ENCODE data around the gene SIPA1L3.
A peak's percentile ranks its signal among the peaks of the same experiment; 100 is the strongest.

SIPA1L3 gene

DNA sequence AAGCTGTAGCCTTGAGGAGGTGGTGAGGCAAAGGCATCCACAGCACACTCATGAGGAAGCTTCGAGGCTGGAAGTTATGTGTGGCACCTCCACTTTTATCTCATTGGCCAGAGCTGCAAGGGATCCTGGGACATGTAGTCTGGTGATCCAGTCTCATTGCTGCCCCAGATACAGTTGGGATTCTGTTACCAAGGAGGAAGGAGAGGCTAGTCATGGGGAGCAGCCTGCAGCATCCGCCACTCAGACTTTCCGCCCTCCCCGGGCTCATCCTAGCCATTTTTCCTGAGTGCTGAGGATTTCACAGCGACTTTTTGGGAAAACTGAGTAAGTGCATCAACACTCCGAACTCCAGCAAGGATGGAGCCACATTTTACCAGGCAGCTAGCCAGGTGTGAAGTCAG, 242.7 kb downstream of the SIPA1L3 start:
- TF ChIP-seq, protein P1, sequence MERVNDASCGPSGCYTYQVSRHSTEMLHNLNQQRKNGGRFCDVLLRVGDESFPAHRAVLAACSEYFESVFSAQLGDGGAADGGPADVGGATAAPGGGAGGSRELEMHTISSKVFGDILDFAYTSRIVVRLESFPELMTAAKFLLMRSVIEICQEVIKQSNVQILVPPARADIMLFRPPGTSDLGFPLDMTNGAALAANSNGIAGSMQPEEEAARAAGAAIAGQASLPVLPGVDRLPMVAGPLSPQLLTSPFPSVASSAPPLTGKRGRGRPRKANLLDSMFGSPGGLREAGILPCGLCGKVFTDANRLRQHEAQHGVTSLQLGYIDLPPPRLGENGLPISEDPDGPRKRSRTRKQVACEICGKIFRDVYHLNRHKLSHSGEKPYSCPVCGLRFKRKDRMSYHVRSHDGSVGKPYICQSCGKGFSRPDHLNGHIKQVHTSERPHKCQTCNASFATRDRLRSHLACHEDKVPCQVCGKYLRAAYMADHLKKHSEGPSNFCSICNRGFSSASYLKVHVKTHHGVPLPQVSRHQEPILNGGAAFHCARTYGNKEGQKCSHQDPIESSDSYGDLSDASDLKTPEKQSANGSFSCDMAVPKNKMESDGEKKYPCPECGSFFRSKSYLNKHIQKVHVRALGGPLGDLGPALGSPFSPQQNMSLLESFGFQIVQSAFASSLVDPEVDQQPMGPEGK (CRISPR knock-in tag; IDR thresholded peaks at IDR 0.05; ENCODE audit: borderline replicate concordance) = no peak
- ATAC-seq = peak; percentile 40; the same call in 2 of the 3 replicates

DNA sequence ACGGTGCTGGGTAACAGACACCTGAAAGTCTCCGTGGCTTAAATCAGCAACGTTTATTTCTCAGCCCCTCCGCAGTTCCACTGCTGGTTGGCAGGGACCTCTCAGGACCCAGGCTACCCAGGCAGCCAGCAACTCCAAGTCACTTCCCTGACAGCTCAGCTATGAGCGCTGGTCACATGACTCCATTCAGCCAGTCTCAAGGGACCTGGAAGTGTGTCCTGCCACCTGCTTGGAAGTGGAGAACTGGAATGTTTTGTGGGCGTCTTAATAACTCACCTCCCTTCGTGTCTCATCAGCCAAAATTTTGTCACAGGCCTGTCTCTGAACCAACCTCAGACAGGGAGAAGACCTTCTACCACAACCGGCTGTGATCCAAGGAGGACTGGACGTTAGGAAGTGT, 244.2 kb downstream of the SIPA1L3 start:
- no peak for ATAC-seq
- no peak for TF ChIP-seq SNAI2 (CRISPR knock-in tag; IDR thresholded peaks at IDR 0.05)
- TF ChIP-seq, protein P1 (CRISPR knock-in tag; IDR thresholded peaks at IDR 0.05; ENCODE audit: borderline replicate concordance) = no peak
- no peak for TF ChIP-seq PPARA (CRISPR knock-in tag; IDR thresholded peaks at IDR 0.05; ENCODE audit: borderline replicate concordance)
- TF ChIP-seq, protein P2, sequence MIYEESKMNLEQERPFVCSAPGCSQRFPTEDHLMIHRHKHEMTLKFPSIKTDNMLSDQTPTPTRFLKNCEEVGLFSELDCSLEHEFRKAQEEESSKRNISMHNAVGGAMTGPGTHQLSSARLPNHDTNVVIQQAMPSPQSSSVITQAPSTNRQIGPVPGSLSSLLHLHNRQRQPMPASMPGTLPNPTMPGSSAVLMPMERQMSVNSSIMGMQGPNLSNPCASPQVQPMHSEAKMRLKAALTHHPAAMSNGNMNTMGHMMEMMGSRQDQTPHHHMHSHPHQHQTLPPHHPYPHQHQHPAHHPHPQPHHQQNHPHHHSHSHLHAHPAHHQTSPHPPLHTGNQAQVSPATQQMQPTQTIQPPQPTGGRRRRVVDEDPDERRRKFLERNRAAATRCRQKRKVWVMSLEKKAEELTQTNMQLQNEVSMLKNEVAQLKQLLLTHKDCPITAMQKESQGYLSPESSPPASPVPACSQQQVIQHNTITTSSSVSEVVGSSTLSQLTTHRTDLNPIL (CRISPR knock-in tag; IDR thresholded peaks at IDR 0.05; ENCODE audit: low read depth) = no peak
- TF ChIP-seq CSDC2 (CRISPR knock-in tag; IDR thresholded peaks at IDR 0.05) = no peak
- no peak for TF ChIP-seq OSR1 (CRISPR knock-in tag; IDR thresholded peaks at IDR 0.05)

DNA sequence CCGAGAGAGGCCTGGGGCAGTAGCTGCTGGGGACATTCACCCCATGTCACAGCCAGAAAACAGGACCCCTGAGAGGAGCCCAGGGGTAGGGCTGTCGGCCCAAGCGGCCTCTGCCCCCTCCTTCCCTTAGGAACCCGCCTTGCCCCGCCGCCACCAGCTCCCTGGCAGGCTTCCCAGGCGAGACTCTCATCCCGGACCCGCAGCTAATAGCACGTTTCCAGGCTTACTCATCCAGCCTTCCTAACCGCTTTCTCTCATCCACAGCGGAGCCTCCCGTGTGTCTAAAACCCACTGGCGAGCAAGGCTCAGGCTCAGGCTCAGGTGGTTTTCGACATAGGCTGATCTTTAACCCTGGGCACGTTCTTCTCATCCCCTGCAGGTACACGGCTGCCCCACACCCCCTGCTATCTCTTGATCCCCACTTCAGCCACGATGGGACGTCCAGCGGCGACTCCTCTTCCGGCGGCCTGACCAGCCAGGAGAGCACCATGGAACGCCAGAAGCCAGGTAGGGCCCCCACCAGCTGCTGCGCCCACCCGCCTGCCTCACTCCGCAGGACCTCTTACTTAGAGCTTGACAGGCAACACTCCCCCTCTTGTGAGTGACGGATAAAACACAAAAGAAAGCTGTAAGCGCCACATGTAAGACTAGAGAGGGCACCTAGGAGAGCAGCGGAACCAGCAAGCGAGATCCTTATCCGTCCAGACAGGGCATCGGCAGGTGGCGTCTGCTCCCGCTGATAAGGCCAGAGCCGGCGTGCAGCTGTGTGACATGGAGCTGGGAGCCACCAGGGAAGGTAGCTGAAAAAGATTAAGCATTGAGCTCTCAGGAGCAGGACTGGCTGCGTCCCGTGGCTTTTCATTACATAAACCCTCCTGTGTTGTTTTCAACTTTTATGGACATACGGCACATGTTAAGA, 245.7 kb downstream of the SIPA1L3 start:
- peak; percentile 94 for ATAC-seq
- TF ChIP-seq, protein P2 (CRISPR knock-in tag; IDR thresholded peaks at IDR 0.05; ENCODE audit: low read depth) = no peak
- peak; percentile 55; the same call in 1 of the 2 replicates for TF ChIP-seq TCF4 (CRISPR knock-in tag; IDR thresholded peaks at IDR 0.05; ENCODE audit: borderline replicate concordance)

DNA sequence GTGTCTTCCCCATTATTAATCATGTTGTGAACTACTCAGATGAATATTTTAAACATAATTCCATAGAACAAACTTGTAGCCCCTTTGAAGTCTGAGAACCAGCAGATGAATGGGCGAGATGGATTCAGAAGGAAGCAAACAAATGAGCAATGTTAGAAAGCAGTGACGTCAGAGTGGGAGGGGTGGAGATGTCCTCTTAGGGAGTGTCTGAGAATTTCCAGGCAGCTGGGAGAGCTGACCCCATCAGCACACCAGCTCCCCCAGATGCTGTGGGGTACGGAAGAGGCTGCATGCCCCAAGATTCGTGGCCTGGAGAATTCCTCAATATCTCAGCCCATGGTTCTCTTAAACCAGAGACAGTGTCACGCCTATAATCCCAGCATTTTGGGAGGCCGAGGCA, 248.4 kb downstream of the SIPA1L3 start:
- ATAC-seq = no peak
- TF ChIP-seq, protein P3, sequence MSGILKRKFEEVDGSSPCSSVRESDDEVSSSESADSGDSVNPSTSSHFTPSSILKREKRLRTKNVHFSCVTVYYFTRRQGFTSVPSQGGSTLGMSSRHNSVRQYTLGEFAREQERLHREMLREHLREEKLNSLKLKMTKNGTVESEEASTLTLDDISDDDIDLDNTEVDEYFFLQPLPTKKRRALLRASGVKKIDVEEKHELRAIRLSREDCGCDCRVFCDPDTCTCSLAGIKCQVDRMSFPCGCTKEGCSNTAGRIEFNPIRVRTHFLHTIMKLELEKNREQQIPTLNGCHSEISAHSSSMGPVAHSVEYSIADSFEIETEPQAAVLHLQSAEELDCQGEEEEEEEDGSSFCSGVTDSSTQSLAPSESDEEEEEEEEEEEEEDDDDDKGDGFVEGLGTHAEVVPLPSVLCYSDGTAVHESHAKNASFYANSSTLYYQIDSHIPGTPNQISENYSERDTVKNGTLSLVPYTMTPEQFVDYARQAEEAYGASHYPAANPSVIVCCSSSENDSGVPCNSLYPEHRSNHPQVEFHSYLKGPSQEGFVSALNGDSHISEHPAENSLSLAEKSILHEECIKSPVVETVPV (CRISPR knock-in tag; IDR thresholded peaks at IDR 0.05) = no peak
- TF ChIP-seq, protein P1 (CRISPR knock-in tag; IDR thresholded peaks at IDR 0.05; ENCODE audit: borderline replicate concordance) = no peak
- TF ChIP-seq, protein P4, sequence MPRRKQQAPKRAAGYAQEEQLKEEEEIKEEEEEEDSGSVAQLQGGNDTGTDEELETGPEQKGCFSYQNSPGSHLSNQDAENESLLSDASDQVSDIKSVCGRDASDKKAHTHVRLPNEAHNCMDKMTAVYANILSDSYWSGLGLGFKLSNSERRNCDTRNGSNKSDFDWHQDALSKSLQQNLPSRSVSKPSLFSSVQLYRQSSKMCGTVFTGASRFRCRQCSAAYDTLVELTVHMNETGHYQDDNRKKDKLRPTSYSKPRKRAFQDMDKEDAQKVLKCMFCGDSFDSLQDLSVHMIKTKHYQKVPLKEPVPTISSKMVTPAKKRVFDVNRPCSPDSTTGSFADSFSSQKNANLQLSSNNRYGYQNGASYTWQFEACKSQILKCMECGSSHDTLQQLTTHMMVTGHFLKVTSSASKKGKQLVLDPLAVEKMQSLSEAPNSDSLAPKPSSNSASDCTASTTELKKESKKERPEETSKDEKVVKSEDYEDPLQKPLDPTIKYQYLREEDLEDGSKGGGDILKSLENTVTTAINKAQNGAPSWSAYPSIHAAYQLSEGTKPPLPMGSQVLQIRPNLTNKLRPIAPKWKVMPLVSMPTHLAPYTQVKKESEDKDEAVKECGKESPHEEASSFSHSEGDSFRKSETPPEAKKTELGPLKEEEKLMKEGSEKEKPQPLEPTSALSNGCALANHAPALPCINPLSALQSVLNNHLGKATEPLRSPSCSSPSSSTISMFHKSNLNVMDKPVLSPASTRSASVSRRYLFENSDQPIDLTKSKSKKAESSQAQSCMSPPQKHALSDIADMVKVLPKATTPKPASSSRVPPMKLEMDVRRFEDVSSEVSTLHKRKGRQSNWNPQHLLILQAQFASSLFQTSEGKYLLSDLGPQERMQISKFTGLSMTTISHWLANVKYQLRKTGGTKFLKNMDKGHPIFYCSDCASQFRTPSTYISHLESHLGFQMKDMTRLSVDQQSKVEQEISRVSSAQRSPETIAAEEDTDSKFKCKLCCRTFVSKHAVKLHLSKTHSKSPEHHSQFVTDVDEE (CRISPR knock-in tag; IDR thresholded peaks at IDR 0.05) = no peak
- TF ChIP-seq ARNTL (CRISPR knock-in tag; IDR thresholded peaks at IDR 0.05; ENCODE audit: borderline replicate concordance, low read depth) = no peak
- no peak for TF ChIP-seq ZNF565 (CRISPR knock-in tag; conservative IDR thresholded peaks at IDR 0.05; ENCODE audit: low read depth)
- no peak for TF ChIP-seq ISL1 (CRISPR knock-in tag; IDR thresholded peaks at IDR 0.05)
- TF ChIP-seq, protein P5, sequence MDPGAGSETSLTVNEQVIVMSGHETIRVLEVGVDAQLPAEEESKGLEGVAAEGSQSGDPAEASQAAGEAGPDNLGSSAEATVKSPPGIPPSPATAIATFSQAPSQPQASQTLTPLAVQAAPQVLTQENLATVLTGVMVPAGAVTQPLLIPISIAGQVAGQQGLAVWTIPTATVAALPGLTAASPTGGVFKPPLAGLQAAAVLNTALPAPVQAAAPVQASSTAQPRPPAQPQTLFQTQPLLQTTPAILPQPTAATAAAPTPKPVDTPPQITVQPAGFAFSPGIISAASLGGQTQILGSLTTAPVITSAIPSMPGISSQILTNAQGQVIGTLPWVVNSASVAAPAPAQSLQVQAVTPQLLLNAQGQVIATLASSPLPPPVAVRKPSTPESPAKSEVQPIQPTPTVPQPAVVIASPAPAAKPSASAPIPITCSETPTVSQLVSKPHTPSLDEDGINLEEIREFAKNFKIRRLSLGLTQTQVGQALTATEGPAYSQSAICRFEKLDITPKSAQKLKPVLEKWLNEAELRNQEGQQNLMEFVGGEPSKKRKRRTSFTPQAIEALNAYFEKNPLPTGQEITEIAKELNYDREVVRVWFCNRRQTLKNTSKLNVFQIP (CRISPR knock-in tag; IDR thresholded peaks at IDR 0.05; ENCODE audit: borderline replicate concordance, low read depth) = no peak
- TF ChIP-seq, protein P2 (CRISPR knock-in tag; IDR thresholded peaks at IDR 0.05; ENCODE audit: low read depth) = no peak
- TF ChIP-seq ZFP30 (CRISPR knock-in tag; IDR thresholded peaks at IDR 0.05) = no peak
- TF ChIP-seq RARB (CRISPR knock-in tag; IDR thresholded peaks at IDR 0.05) = no peak
- no peak for TF ChIP-seq SNAI2 (CRISPR knock-in tag; IDR thresholded peaks at IDR 0.05)
- no peak for TF ChIP-seq ZNF8 (CRISPR knock-in tag; IDR thresholded peaks at IDR 0.05)
- no peak for TF ChIP-seq TOX (CRISPR knock-in tag; IDR thresholded peaks at IDR 0.05; ENCODE audit: borderline replicate concordance)
